RCC 7860 (cell line): ENCODE measurements around the gene SRGAP1.
"Not testable (repeated sequence)": the region's sequence is repeated elsewhere in the genome, so short reads cannot be mapped to it uniquely, and the experiment has no call there.

Experiments used
- DNase-seq: peaks from one replicate; pipeline ENCODE4 v3.0.0-alpha.2; 2015; ENCODE audit warnings: low spot score
- FAIRE-seq: peaks from 2 replicates; lab custom pipeline; 2012; peaks lifted over from hg19 to GRCh38; lab: Jason Lieb, UNC

Gene SRGAP1

GRCh38 chr12:64076565-64076964, 232.1 kb downstream of the SRGAP1 start:
- not testable (repeated sequence) for DNase-seq, FAIRE-seq

GRCh38 chr12:64077922-64078321, 233.4 kb downstream of the SRGAP1 start:
- no peak for DNase-seq
- no peak for FAIRE-seq

- no peak for FAIRE-seq
- no peak for DNase-seq
Observed at GRCh38 chr12:64080319-64081007, 236.0 kb downstream of the SRGAP1 start.

DNA sequence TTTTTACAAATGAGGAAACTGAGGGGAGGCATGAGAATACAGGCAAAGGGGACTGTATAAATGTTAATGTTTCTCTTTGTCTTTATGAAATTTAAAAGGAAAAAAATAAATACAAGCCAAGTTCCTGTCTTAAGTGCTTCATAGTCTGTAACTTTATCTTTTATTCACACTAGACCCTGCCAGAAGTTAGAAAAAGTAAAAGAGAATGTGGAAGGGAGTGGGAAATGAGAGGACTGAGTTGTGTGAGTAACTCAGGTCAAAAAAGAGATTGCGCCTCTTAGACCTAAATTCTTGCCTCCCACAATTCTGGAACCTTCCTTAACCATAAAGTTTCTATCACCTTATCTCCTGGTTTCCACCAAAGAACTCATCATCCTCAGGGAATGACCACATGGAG, 236.5 kb downstream of the SRGAP1 start:
- DNase-seq (no peak), FAIRE-seq (no peak)

DNA sequence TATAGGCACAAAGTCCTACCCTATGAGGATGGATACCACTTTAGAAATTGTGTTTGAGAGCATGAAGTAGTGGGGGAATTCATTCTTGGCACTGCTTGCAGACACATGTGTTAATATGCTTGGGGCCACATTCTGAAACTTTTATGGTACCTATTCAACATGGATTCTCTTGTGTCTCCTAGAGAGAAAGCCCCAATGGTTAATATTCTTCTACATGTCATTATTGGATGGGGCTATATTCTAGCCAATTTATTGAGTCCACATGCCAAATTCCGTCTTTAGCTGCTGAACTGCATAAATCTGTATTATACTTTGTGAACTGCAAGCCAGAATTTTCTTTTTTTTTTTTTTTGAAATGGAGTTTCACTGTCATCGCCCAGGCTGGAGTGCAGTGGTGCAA, 237.6 kb downstream of the SRGAP1 start:
- FAIRE-seq (no peak), DNase-seq (no peak)

DNA sequence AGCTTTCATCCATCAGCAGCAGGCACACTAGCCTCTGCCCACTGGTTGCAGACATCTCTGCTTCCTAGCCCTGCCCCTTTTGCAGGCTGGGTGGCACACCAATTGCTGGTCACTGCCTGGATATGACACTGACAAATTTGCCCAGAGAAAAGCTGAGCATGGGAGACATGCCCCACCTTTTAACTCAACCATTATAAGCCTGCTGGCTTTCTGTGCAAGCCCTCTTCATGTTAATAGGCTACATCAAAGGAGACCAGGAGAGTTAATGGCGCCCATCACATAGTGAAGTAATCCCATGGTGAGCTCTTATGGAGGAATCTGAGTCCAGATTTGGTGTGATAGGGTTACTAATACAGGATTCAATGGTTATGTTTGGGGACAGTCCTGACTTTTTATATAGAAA, 238.4 kb downstream of the SRGAP1 start:
- DNase-seq: no peak
- no peak for FAIRE-seq

- FAIRE-seq: no peak
Observed at GRCh38 chr12:64083285-64084210, 239.0 kb downstream of the SRGAP1 start.

DNA sequence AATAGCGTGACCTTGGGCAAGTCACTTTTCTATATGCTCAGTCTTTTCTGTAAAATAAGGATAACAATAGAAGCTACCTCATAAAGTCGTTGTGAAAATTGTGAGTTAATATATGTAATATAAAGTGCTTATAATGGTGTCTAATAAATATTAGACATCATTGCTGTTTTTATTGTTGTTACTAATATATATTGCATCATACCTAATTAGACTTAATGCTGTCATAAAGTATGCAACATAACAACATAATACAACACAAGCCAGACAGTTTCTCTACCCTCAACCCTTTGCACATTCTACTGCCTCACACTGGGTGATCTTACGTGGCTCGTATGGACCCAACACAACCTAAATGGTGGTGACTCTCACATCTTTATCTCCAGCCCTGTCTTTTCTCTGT, 240.7 kb downstream of the SRGAP1 start:
- FAIRE-seq (no peak), DNase-seq (no peak)

More at GRCh38 chr12:64083285-64084210, 239.0 kb downstream of the SRGAP1 start:
- peak; percentile 31 for DNase-seq

DNA sequence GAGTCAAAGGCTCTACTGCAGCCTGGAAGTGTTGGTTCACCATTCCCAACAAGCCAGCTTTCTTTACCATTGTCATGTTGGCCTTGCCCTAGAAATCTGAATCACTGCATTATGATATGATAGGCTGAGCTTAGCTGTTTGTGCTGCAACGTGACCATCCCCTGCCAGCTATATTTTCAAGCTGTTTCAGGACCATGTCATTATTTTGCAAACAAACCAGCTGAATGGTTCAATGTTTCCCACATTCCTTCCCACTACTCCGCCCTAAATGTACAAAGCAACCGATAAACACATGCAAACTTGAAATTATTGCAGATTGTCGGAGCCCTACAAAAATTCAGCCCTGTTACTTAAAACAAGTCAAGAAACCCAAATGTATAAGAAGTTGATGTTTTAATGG, 241.5 kb downstream of the SRGAP1 start:
- FAIRE-seq (no peak), DNase-seq (no peak)

GRCh38 chr12:64086946-64087345, 242.4 kb downstream of the SRGAP1 start:
- FAIRE-seq (no peak), DNase-seq (no peak)

- DNase-seq (no peak), FAIRE-seq (no peak)
Observed at GRCh38 chr12:64087761-64088160, 243.3 kb downstream of the SRGAP1 start.

- FAIRE-seq: peak; percentile 96
- peak; percentile 94 for DNase-seq
Observed at GRCh38 chr12:64088431-64089349, 244.2 kb downstream of the SRGAP1 start.

DNA sequence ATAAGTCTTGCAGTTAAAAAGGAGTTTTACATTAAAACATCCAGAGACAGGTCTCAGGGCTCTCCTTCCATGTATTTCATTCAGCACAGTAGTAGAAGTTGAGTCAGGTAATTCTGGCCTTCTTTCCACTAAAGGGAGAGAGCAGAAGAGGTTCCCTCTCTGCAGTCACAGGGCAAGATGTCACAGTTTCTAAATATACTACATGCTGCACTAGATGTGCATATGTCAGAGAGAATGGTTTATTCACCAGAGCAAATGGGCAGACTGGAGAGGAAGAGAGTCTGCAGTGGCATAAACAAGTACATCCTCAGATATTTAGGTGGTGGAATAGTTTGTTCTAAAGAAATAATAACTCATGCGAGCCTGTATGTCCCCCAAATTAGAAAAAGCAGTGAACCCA, 245.5 kb downstream of the SRGAP1 start:
- DNase-seq (no peak), FAIRE-seq (no peak)

GRCh38 chr12:64091186-64091585, 246.7 kb downstream of the SRGAP1 start:
- DNase-seq (no peak), FAIRE-seq (no peak)

DNA sequence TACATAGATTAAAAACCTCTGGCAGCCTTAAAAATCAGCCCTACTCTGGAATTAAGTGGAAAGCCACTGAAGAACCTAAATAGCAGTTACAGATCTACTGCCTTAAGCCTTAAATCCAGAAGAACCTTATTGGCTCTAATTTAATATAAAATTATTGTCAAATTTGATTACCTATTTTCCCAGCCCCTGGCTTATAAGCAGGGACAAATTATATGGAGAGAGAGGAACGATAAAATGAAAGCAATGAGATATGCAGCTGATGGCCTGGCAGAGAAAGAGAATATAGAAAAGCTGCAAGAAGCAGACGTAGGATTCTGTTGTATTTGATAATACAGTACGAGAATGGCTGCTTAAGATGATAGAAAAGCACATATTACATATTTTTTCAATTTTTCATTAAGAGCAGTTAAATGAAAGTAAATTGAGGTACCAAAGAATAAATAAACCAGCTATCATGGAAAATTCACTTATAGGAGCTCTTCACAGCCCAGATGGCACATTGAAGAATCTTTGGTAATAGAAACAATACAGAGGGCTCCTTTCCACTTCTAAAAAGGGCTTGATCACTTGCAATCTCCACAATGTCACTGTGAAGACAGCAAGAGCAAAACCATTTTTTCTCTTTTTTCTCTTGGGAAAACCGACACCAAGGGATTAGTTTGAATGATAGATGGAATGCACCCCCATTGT, 248.2 kb downstream of the SRGAP1 start:
- FAIRE-seq (no peak), DNase-seq (no peak)

DNA sequence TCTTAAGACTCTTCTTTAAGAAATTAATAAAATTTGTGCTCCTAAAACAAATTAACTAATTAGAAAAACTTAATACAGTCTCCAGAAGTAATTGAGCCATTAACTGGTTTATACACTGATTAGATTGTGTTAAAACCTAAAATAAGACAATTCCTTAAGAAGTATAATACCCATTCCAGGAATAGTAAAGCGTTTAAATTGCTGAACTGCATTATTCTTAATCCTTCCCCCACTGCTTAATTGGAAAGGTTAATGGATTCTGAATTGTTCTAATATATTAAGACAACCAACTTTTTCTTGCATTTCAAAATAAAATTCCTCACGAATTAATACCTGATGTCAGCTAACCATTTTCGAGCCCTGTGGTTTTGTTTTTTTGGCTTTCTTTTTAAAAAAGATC, 249.2 kb downstream of the SRGAP1 start:
- FAIRE-seq: no peak
- no peak for DNase-seq

GRCh38 chr12:64097366-64098105, 253.0 kb downstream of the SRGAP1 start:
- DNase-seq (peak; percentile 33), FAIRE-seq (peak; percentile 45)

- no peak for FAIRE-seq
- DNase-seq: peak; percentile 10
Observed at GRCh38 chr12:64098709-64099354, 254.3 kb downstream of the SRGAP1 start.

DNA sequence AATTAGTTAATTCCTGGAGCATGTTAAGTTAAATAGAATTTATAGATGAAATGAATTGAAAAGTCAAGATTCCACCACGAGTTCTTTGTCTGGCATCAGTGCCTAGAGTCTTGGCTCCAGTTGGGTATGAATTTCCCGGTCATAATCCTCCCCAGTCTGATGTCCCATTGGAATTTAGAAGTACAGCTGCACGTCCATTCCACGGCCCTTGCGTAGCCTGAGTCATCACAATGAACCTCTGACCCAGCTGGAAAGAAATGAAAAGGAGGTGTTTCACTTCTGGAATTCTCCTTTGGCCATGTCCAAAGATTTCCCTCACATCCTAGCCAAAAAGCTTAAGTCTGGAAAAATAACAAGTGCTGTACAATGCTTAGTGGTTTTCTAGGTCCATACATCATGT, 254.9 kb downstream of the SRGAP1 start:
- peak; percentile 84 for DNase-seq
- peak; percentile 92 for FAIRE-seq
